NCI-H2029 (cell line): ENCODE data around the gene SIPA1.
A peak's percentile ranks its signal among the peaks of the same experiment; 100 is the strongest.
"Not testable (repeated sequence)": the region's sequence is repeated elsewhere in the genome, so short reads cannot be mapped to it uniquely, and the experiment has no call there.

Experiments
- DNase-seq: peaks from one replicate; lab custom pipeline; 2025; lab: John Stamatoyannopoulos, UW

SIPA1 gene

GRCh38 chr11:65658174-65659021, 20.5 kb downstream of the SIPA1 start:
- DNase-seq: no peak

- no peak for DNase-seq
Measured at GRCh38 chr11:65660038-65660437, 22.1 kb downstream of the SIPA1 start.

- not testable (repeated sequence) for DNase-seq
Measured at GRCh38 chr11:65660908-65661307, 23.0 kb downstream of the SIPA1 start.

- DNase-seq: no peak
Measured at GRCh38 chr11:65661599-65662246, 23.8 kb downstream of the SIPA1 start.

- no peak for DNase-seq
Measured at GRCh38 chr11:65662247-65662798, 24.4 kb downstream of the SIPA1 start.

GRCh38 chr11:65662799-65663638, 25.1 kb downstream of the SIPA1 start, which contains the start of gene RELA:
Gene RELA (minus strand): TSS chr11:65662916. CDS start chr11:65662832, 84 bp downstream.
- peak; percentile 85 for DNase-seq

GRCh38 chr11:65663639-65664200, 25.8 kb downstream of the SIPA1 start:
- DNase-seq: no peak

GRCh38 chr11:65672180-65672860, 34.4 kb downstream of the SIPA1 start:
- no peak for DNase-seq

- DNase-seq: no peak
Measured at GRCh38 chr11:65672982-65673381, 35.1 kb downstream of the SIPA1 start.

- DNase-seq: no peak
Measured at GRCh38 chr11:65680192-65680743, 42.4 kb downstream of the SIPA1 start.

- DNase-seq: not testable (repeated sequence)
Measured at GRCh38 chr11:65683480-65683879, 45.6 kb downstream of the SIPA1 start.

- no peak for DNase-seq
Measured at GRCh38 chr11:65685981-65686380, 48.1 kb downstream of the SIPA1 start.

GRCh38 chr11:65691847-65692246, 53.9 kb downstream of the SIPA1 start:
- DNase-seq: not testable (repeated sequence)

GRCh38 chr11:65692367-65692766, 54.5 kb downstream of the SIPA1 start:
- peak; percentile 2 for DNase-seq

GRCh38 chr11:65695459-65696241, 57.7 kb downstream of the SIPA1 start:
- DNase-seq: peak; percentile 96

GRCh38 chr11:65696802-65697552, 59.1 kb downstream of the SIPA1 start:
- no peak for DNase-seq

- peak; percentile 4 for DNase-seq
Measured at GRCh38 chr11:65698205-65698604, 60.3 kb downstream of the SIPA1 start.

GRCh38 chr11:65699306-65699705, 61.4 kb downstream of the SIPA1 start:
- no peak for DNase-seq

- peak; percentile 84 for DNase-seq
Measured at GRCh38 chr11:65700399-65700798, 62.5 kb downstream of the SIPA1 start.
